Natural killer cell (primary cell): ENCODE measurements around the gene HNRNPR. TPM values are rescaled to one million over a fixed set of nuclear protein-coding genes. Genes with fewer than 3 reads are reported as not detected.
"Not testable (repeated sequence)": the region's sequence is repeated elsewhere in the genome, so short reads cannot be mapped to it uniquely, and the experiment has no call there.

Source experiments
- ATAC-seq, 3 donors: fragments of 150-1000 bp in 2 of 3; fragments of 200-7000 bp in 1 of 3; cut with Tn5 transposase; 1 replicate in 1 of 3; 2 replicates in 2 of 3; pipeline ENCODE4 v1.10.0; 2021; ENCODE audit warnings: mild to moderate bottlenecking in 2 of 3, moderate library complexity in 2 of 3
- DNase-seq, 2 donors: peaks; one replicate each; pipeline versions ENCODE4 v3.0.0 to v3.0.0-alpha.2; 2013 to 2021; ENCODE audit warnings: mixed read lengths in 1 of 2
- H3K27ac ChIP-seq: one replicate; pipeline ENCODE4 v1.5.1; 2013; ENCODE audit warnings: mild to moderate bottlenecking, low read length
- H3K27me3 ChIP-seq: one replicate; pipeline ENCODE4 v1.6.1; 2013; ENCODE audit warnings: low read length; ENCODE audit not compliant: control insufficient read depth, insufficient read depth
- H3K36me3 ChIP-seq: one replicate; pipeline ENCODE4 v1.6.1; 2013; ENCODE audit warnings: low read length; ENCODE audit not compliant: control insufficient read depth, insufficient read depth
- H3K4me1 ChIP-seq: one replicate; pipeline ENCODE4 v1.6.1; 2013; ENCODE audit warnings: low read length; ENCODE audit not compliant: control insufficient read depth, insufficient read depth
- H3K4me3 ChIP-seq: one replicate; pipeline ENCODE4 v1.5.1; 2013; ENCODE audit warnings: low read length
- H3K9me3 ChIP-seq: one replicate; pipeline ENCODE4 v1.6.1; 2013; ENCODE audit warnings: low read length; ENCODE audit not compliant: control insufficient read depth, insufficient read depth
- H3K27ac Mint-ChIP-seq, 2 donors: one replicate each; pipeline ENCODE4 v1.8.0; 2022; ENCODE audit warnings: mild to moderate bottlenecking in 2 of 2, mixed read lengths in 2 of 2, moderate library complexity in 1 of 2
- H3K27me3 Mint-ChIP-seq, 2 donors: one replicate each; pipeline ENCODE4 v1.8.0; 2022; ENCODE audit warnings: low read depth in 2 of 2, mixed read lengths in 2 of 2
- H3K36me3 Mint-ChIP-seq: one replicate; pipeline ENCODE4 v1.8.0; 2022; ENCODE audit warnings: mixed read lengths
- H3K4me1 Mint-ChIP-seq, 2 donors: one replicate each; pipeline ENCODE4 v1.8.0; 2022; ENCODE audit warnings: mixed read lengths in 2 of 2
- H3K4me3 Mint-ChIP-seq: one replicate; pipeline ENCODE4 v1.8.0; 2022; ENCODE audit warnings: mild to moderate bottlenecking, moderate library complexity, mixed read lengths
- H3K9me3 Mint-ChIP-seq, 2 donors: one replicate each; pipeline ENCODE4 v1.8.0; 2022; ENCODE audit warnings: mixed read lengths in 2 of 2
- WGBS: methylation state at CpG from one replicate; pipeline ENCODE4 v1.1.7; 2013; ENCODE audit warnings: missing lambda C conversion rate; ENCODE audit not compliant: insufficient coverage; 5-methylcytosine and 5-hydroxymethylcytosine counted together
- intact Hi-C: fragments of 100-400 bp; cut with micrococcal nuclease; formaldehyde crosslinking; loops from one replicate; pipeline ENCODE4 v1.14.2; 2022
- total RNA-seq, 4 donors: library from RNA; stranded (reverse); fragments of 120-200 nt in 1 of 4; gene quantifications; one replicate each; pipeline versions ENCODE4 v1.2.3 to v1.2.4, GENCODE V29; 2013 to 2022

HNRNPR gene
- total RNA-seq, 3 donors from 2014 or later (not counting 1 experiment from before 2014, with no cell fraction given): 126 to 134 (median 128) TPM

- H3K36me3 Mint-ChIP-seq, H3K27ac ChIP-seq, H3K4me3 Mint-ChIP-seq, intact Hi-C loops, H3K9me3 Mint-ChIP-seq, H3K4me1 Mint-ChIP-seq, H3K27ac Mint-ChIP-seq, H3K27me3 ChIP-seq, H3K27me3 Mint-ChIP-seq, ATAC-seq, DNase-seq, H3K36me3 ChIP-seq, H3K9me3 ChIP-seq, H3K4me1 ChIP-seq, H3K4me3 ChIP-seq: not testable (repeated sequence)
- 95% methylated on average over 28 of the region's 34 CpGs for WGBS
Observed at GRCh38 chr1:23257371-23257770, 86.7 kb downstream of the HNRNPR start.

Other genes with a start within 250 kb of the HNRNPR start
- 10 to 100 TPM; 37.0 to 49.4 (median 39.6) TPM for gene LUZP1, start 175.4 kb downstream of the HNRNPR start, total RNA-seq
- not detected for gene HTR1D, start 126.8 kb downstream of the HNRNPR start, total RNA-seq
- gene ZNF436, start 25.6 kb upstream of the HNRNPR start, total RNA-seq: 1 to 10 TPM; 4.5 to 7.8 (median 5.7) TPM
- gene TCEA3, start 80.5 kb upstream of the HNRNPR start, total RNA-seq: 1 to 10 TPM in 1 of 3 donors, under 1 TPM in 2; 0.75 to 1.5 (median 0.94) TPM
- under 1 TPM; 0.25 to 0.70 (median 0.59) TPM for gene ASAP3, start 139.9 kb upstream of the HNRNPR start, total RNA-seq
- 1 to 10 TPM; 2.1 to 3.9 (median 3.2) TPM for gene E2F2, start 186.9 kb upstream of the HNRNPR start, total RNA-seq
- gene ID3, start 215.2 kb upstream of the HNRNPR start, total RNA-seq: 1 to 10 TPM in 2 of 3 donors, under 1 TPM in 1; 0.29 to 6.5 (median 2.4) TPM